Measurements from ENCODE around the gene EI24.

Gene EI24

DNA sequence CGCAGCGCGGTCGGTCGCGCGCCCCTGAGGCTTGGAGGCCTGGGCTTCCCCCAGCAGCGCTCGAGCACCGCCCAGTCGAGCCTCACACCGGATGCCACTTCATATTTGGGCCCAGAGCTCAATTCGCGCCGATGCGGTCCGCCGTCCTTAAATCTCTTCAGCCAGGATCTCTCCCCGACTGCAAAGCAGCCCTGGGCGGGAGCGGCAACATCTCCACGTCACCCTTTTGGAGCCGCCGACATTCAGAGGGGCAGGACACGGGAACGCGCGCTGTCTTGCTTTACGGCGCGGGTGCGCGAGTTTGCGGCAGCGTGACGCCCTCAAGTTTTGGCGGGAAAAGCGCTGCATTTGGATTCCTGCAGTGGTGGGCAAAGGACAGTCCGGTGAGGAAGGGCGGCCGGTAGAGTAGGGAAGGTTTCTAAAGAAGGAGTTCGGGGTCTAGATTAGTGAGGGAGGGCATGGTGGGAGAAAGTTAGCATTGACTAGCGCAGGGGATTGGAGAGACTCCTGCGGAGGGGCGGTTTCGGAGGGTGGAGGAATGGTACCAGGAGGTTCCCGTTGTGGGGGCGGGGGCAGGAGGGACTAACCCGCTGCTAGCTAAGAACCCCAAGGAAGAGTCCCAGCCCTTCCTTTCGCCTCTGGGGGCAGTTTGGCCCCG, 56.5 kb downstream of the EI24 start:
- peak; percentile 90 for DNase-seq (ENCODE audit: low spot score)

DNA sequence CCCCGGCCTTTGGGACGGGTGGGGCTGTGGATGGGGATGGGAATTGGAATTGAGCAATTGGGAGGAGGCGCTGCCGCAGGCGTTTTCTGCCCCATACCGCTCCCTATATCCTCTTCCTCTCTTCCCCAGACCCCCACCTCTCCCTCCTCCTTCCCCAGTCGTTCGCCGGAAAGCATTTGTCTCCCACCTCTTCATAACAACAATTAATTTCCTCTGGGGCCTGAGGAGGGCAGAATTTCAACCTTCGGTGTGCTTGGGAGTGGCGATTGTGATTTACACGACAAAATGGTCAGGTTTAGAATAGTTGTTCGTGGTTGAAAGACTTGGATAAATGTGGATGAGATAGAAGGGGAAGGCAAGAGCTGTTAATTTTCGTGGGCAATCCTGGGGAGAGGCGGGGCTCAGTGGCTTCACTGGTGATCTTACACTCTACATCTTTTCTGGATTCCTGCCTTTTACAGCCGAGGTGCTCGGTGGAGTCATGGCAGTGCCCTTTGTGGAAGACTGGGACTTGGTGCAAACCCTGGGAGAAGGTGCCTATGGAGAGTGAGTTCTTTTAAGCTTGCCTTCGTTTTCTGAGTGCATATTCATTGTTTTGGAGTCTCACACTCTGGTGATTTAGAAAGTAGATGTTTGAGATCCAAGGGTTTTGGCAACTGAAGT, 57.1 kb downstream of the EI24 start:
- TF ChIP-seq, protein P1, sequence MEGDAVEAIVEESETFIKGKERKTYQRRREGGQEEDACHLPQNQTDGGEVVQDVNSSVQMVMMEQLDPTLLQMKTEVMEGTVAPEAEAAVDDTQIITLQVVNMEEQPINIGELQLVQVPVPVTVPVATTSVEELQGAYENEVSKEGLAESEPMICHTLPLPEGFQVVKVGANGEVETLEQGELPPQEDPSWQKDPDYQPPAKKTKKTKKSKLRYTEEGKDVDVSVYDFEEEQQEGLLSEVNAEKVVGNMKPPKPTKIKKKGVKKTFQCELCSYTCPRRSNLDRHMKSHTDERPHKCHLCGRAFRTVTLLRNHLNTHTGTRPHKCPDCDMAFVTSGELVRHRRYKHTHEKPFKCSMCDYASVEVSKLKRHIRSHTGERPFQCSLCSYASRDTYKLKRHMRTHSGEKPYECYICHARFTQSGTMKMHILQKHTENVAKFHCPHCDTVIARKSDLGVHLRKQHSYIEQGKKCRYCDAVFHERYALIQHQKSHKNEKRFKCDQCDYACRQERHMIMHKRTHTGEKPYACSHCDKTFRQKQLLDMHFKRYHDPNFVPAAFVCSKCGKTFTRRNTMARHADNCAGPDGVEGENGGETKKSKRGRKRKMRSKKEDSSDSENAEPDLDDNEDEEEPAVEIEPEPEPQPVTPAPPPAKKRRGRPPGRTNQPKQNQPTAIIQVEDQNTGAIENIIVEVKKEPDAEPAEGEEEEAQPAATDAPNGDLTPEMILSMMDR (IDR thresholded peaks at IDR 0.05), result no peak
- no peak for DNase-seq (ENCODE audit: low spot score)
- Histone ChIP-seq H3K27ac (peak overlapping the region; percentile 83 to 96), H3K4me3 (peak overlapping the region; percentile 85)

More for the DNA sequence above, 56.5 kb downstream of the EI24 start:
- H3K4me3 ChIP-seq, result peak overlapping the region; percentile 85
- TF ChIP-seq, protein P1 (IDR thresholded peaks at IDR 0.05), result no peak
- H3K27ac ChIP-seq, result peak overlapping the region; percentile 83 to 96

DNA sequence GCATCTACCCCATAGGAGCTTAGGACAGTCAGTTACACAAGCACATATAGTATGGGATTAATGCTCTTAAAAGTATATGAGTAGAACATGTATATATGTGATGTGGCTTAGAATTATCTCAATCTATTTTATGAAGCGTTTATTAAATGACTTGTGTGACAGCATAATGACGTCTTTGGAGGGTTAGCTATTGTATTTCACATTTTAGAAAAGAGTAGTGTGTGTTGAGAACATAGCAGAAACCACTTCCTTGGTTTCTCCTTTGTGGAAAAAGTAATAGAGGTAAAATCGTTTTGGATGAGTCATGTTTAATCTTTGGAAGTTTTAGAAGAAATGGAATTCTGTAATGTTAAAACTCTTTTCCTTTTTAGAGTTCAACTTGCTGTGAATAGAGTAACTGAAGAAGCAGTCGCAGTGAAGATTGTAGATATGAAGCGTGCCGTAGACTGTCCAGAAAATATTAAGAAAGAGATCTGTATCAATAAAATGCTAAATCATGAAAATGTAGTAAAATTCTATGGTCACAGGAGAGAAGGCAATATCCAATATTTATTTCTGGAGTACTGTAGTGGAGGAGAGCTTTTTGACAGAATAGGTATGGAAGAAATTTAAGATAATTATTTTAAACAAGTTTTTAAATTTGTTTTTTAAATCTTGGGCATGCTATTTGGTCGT, 58.1 kb downstream of the EI24 start:
- H3K27ac ChIP-seq, result no peak overlapping the region
- no peak for DNase-seq (ENCODE audit: low spot score)
- H3K4me3 ChIP-seq, result no peak overlapping the region
- TF ChIP-seq, protein P1 (IDR thresholded peaks at IDR 0.05), result no peak
